Measurements from ENCODE around the gene GPN2. TPM values are rescaled to one million over a fixed set of nuclear protein-coding genes. Genes with fewer than 3 reads are reported as not detected.
"Not testable (repeated sequence)": the region's sequence is repeated elsewhere in the genome, so short reads cannot be mapped to it uniquely, and the experiment has no call there.

Gene GPN2
- total and polyA plus RNA-seq, 8 donors, result 23.5 to 34.1 (median 31.0) TPM

GRCh38 chr1:26852701-26853100 lies 37.4 kb downstream of the GPN2 start:
- Histone ChIP-seq H3K4me3 (no peak overlapping the region), H3K9me3 (no peaks in the 10 kb centered on the region), H3K4me1 (peaks cover 0 to 11% of the 10 kb centered on the region in 2 donors), H3K27ac (no peak overlapping the region), H3K36me3 (peaks cover 0 to 91% of the 10 kb centered on the region in 2 donors), H3K27me3 (no peaks in the 10 kb centered on the region)
- TF ChIP-seq CTCF (IDR thresholded peaks at IDR 0.05), result no peak
- ATAC-seq (no peak), DNase-seq (no peak)
- intact Hi-C loops (cut with DNase I), result no loop called here

DNA sequence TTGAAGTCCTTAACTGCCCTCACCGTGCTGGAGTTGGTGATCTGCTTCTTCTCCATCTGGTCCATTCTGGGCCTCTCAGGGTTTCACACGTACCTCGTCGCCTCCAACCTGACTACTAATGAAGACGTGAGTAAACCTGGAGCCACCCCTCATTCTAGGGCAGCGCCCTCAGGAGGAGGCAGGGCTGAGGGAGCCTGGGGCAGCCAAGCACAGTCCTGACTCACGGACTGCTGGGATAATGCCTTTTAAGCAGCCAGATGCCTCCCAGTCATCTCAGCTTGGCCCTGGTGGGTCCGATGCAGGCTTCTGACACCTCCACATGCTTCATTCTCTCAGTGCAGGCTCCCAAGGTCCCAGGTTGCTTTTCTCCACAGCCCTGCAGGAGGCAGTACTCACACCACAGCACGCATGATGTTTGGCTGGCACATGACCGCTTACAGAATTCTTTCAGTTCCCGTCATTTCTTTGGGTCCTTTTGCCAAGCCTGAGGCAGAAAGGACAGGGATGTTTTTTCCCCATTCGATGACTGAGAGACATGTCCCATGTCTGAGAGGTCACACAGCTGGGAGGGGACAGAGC lies 38.9 kb downstream of the GPN2 start:
- H3K27ac ChIP-seq, result no peak overlapping the region
- H3K4me1 ChIP-seq, result peaks cover 0 to 11% of the 10 kb centered on the region in 2 donors
- intact Hi-C loops (cut with DNase I), result no loop called here
- no peak for ATAC-seq
- DNase-seq, result no peak
- no peaks in the 10 kb centered on the region for H3K9me3 ChIP-seq
- no peak overlapping the region for H3K4me3 ChIP-seq
- H3K36me3 ChIP-seq, result peaks cover 0 to 99% of the 10 kb centered on the region in 2 donors
- TF ChIP-seq CTCF (IDR thresholded peaks at IDR 0.05), result no peak
- H3K27me3 ChIP-seq, result no peaks in the 10 kb centered on the region

DNA sequence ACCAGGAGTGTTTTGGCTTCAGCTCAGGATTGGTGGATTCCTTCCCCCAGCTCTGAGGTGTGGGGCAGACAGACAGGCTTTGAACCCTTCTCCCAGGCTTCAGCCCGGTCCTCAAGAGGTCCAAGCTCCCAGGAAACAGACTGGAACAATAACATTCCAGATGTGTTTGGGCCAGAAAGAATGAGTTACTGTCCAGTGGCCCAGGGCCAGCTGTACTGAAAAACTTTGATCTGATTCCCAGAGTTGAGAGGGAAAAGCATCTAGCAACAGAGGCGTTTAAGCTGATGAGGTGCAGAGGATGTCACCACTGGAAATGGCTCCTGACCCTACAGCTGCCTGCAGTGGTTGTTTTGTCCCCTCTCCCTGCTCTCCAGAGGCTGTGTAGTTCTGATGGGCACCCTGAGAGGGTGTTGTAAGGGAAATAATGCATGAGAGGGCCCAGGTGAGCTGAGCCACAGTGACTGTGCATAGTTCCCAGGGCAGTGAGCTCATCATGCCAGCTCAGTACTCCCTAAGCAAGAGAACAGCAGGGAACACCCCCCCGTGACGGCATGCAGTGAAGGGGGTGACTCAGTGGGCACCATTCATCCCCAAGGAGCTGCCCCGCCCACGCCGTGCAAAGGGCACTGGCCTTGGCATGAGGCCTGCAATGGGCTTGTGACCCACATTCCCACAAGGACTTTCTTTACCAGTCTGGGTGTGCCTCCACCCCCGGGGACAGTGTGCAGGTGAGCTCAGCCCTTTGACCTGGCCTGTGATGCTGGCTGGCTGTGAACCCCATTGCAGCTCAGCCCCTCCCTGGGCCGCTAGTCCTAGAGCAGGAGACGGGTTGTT lies 40.9 kb downstream of the GPN2 start:
- no peak overlapping the region for H3K4me3 ChIP-seq
- H3K27ac ChIP-seq, result peak overlapping the region; percentile 41 to 53
- peak; percentile 85 for ATAC-seq
- H3K27me3 ChIP-seq, result no peaks in the 10 kb centered on the region
- peaks cover 0 to 78% of the 10 kb centered on the region in 2 donors for H3K36me3 ChIP-seq
- peaks cover 0 to 20% of the 10 kb centered on the region in 2 donors for H3K4me1 ChIP-seq
- no peak for TF ChIP-seq CTCF (IDR thresholded peaks at IDR 0.05)
- H3K9me3 ChIP-seq, result no peaks in the 10 kb centered on the region
- peak; percentile 39 to 90 (median 71) for DNase-seq
- intact Hi-C loops (cut with DNase I), result no loop called here

GRCh38 chr1:26848499-26848898 lies 41.6 kb downstream of the GPN2 start:
- no peaks in the 10 kb centered on the region for H3K27me3 ChIP-seq
- TF ChIP-seq CTCF (IDR thresholded peaks at IDR 0.05), result no peak
- DNase-seq, result no peak
- peaks cover 0 to 78% of the 10 kb centered on the region in 2 donors for H3K36me3 ChIP-seq
- no peak for ATAC-seq
- H3K4me1 ChIP-seq, result peaks cover 0 to 20% of the 10 kb centered on the region in 2 donors
- intact Hi-C loops (cut with DNase I), result no loop called here
- no peak overlapping the region for H3K4me3 ChIP-seq
- H3K9me3 ChIP-seq, result no peaks in the 10 kb centered on the region
- H3K27ac ChIP-seq, result peak overlapping the region; percentile 41 to 53

DNA sequence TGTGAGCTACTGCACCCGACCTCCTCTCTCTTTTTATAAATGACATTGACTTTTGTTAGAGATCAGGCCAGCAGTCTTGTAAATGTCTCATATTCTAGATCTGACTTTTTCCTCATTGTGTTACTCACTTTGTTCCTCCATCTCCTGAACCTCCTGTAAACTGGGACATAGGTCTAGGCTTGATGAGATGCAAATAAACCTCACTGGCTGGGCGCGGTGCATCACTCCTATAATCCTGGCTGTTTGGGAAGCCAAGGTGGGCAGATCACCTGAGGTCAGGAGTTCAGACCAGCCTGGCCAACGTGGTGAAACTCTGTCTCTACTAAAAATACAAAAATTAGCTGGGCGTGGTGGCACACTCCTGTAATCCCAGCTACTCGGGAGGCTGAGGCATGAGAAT lies 42.3 kb downstream of the GPN2 start:
- peaks cover 0 to 78% of the 10 kb centered on the region in 2 donors for H3K36me3 ChIP-seq
- intact Hi-C loops (cut with DNase I), result not testable (repeated sequence)

More for the DNA sequence above, 42.3 kb downstream of the GPN2 start:
- not testable (repeated sequence) for H3K27me3 ChIP-seq, DNase-seq, ATAC-seq, H3K4me3 ChIP-seq, H3K27ac ChIP-seq, H3K9me3 ChIP-seq
- peaks cover 0 to 15% of the 10 kb centered on the region in 2 donors for H3K4me1 ChIP-seq
